ENCODE measurements around the gene PLA2G4E.

PLA2G4E gene

GRCh38 chr15:41958002-41958420 lies 62.8 kb downstream of the PLA2G4E start:
- Histone ChIP-seq H3K9ac (ENCODE audit: insufficient read length, low read depth) (no peak overlapping the region), H3K4me1 (ENCODE audit: insufficient read depth, insufficient read length) (peaks cover 2% of the 10 kb centered on the region)
- TF ChIP-seq YY1 (IDR thresholded peaks at IDR 0.05; ENCODE audit: insufficient read depth, insufficient read length): no peak
- TF ChIP-seq SUZ12 (IDR thresholded peaks at IDR 0.05; ENCODE audit: extremely low read depth, insufficient read depth, insufficient read length): no peak
- TF ChIP-seq ZNF274 (IDR thresholded peaks at IDR 0.05; ENCODE audit: low read depth, low read length): no peak

GRCh38 chr15:41957021-41957897 lies 63.6 kb downstream of the PLA2G4E start:
- no peaks in the 10 kb centered on the region for H3K9me3 ChIP-seq (ENCODE audit: insufficient read depth, low read length)
- H3K9ac ChIP-seq (ENCODE audit: insufficient read length, low read depth): no peak overlapping the region
- no peaks in the 10 kb centered on the region for H3K27me3 ChIP-seq (ENCODE audit: insufficient read depth, insufficient read length)
- no peak for DNase-seq (ENCODE audit: low read depth, low spot score)
- H3K36me3 ChIP-seq (ENCODE audit: insufficient read depth, insufficient read length, low read length): peaks cover 20% of the 10 kb centered on the region
- H3K4me1 ChIP-seq (ENCODE audit: insufficient read depth, insufficient read length): peaks cover 2% of the 10 kb centered on the region
- H3K4me3 ChIP-seq (ENCODE audit: insufficient read length, low read depth): no peak overlapping the region
- TF ChIP-seq SUZ12 (IDR thresholded peaks at IDR 0.05; ENCODE audit: extremely low read depth, insufficient read depth, insufficient read length): no peak
- no peak for TF ChIP-seq ZNF274 (IDR thresholded peaks at IDR 0.05; ENCODE audit: low read depth, low read length)
- TF ChIP-seq YY1 (IDR thresholded peaks at IDR 0.05; ENCODE audit: insufficient read depth, insufficient read length): no peak

More at GRCh38 chr15:41958002-41958420, 62.8 kb downstream of the PLA2G4E start:
- no peak overlapping the region for H3K4me3 ChIP-seq (ENCODE audit: insufficient read length, low read depth)
- no peaks in the 10 kb centered on the region for H3K27me3 ChIP-seq (ENCODE audit: insufficient read depth, insufficient read length)
- peaks cover 16% of the 10 kb centered on the region for H3K36me3 ChIP-seq (ENCODE audit: insufficient read depth, insufficient read length, low read length)
- DNase-seq (ENCODE audit: low read depth, low spot score): no peak
- no peaks in the 10 kb centered on the region for H3K9me3 ChIP-seq (ENCODE audit: insufficient read depth, low read length)

- no peak overlapping the region for H3K9ac ChIP-seq (ENCODE audit: insufficient read length, low read depth)
- H3K4me1 ChIP-seq (ENCODE audit: insufficient read depth, insufficient read length): peaks cover 2% of the 10 kb centered on the region
- H3K27me3 ChIP-seq (ENCODE audit: insufficient read depth, insufficient read length): no peaks in the 10 kb centered on the region
- peaks cover 31% of the 10 kb centered on the region for H3K36me3 ChIP-seq (ENCODE audit: insufficient read depth, insufficient read length, low read length)
- no peak for DNase-seq (ENCODE audit: low read depth, low spot score)
- TF ChIP-seq ZNF274 (IDR thresholded peaks at IDR 0.05; ENCODE audit: low read depth, low read length): no peak
- no peak for TF ChIP-seq SUZ12 (IDR thresholded peaks at IDR 0.05; ENCODE audit: extremely low read depth, insufficient read depth, insufficient read length)
- no peak for TF ChIP-seq YY1 (IDR thresholded peaks at IDR 0.05; ENCODE audit: insufficient read depth, insufficient read length)
- H3K4me3 ChIP-seq (ENCODE audit: insufficient read length, low read depth): no peak overlapping the region
- no peaks in the 10 kb centered on the region for H3K9me3 ChIP-seq (ENCODE audit: insufficient read depth, low read length)
Measured at GRCh38 chr15:41955807-41956525, 64.9 kb downstream of the PLA2G4E start.

- no peaks in the 10 kb centered on the region for H3K9me3 ChIP-seq (ENCODE audit: insufficient read depth, low read length)
- DNase-seq (ENCODE audit: low read depth, low spot score): no peak
- TF ChIP-seq YY1 (IDR thresholded peaks at IDR 0.05; ENCODE audit: insufficient read depth, insufficient read length) (no peak), ZNF274 (IDR thresholded peaks at IDR 0.05; ENCODE audit: low read depth, low read length) (no peak), SUZ12 (IDR thresholded peaks at IDR 0.05; ENCODE audit: extremely low read depth, insufficient read depth, insufficient read length) (no peak)
- peaks cover 8% of the 10 kb centered on the region for H3K4me1 ChIP-seq (ENCODE audit: insufficient read depth, insufficient read length)
- no peak overlapping the region for H3K9ac ChIP-seq (ENCODE audit: insufficient read length, low read depth)
- H3K4me3 ChIP-seq (ENCODE audit: insufficient read length, low read depth): no peak overlapping the region
- no peaks in the 10 kb centered on the region for H3K27me3 ChIP-seq (ENCODE audit: insufficient read depth, insufficient read length)
- peaks cover 39% of the 10 kb centered on the region for H3K36me3 ChIP-seq (ENCODE audit: insufficient read depth, insufficient read length, low read length)
Measured at GRCh38 chr15:41955100-41955499, 65.7 kb downstream of the PLA2G4E start.

GRCh38 chr15:41954036-41954435 lies 66.8 kb downstream of the PLA2G4E start:
- peaks cover 8% of the 10 kb centered on the region for H3K4me1 ChIP-seq (ENCODE audit: insufficient read depth, insufficient read length)
- TF ChIP-seq SUZ12 (IDR thresholded peaks at IDR 0.05; ENCODE audit: extremely low read depth, insufficient read depth, insufficient read length) (no peak), ZNF274 (IDR thresholded peaks at IDR 0.05; ENCODE audit: low read depth, low read length) (no peak), YY1 (IDR thresholded peaks at IDR 0.05; ENCODE audit: insufficient read depth, insufficient read length) (no peak)
- peaks cover 40% of the 10 kb centered on the region for H3K36me3 ChIP-seq (ENCODE audit: insufficient read depth, insufficient read length, low read length)
- H3K4me3 ChIP-seq (ENCODE audit: insufficient read length, low read depth): no peak overlapping the region
- no peaks in the 10 kb centered on the region for H3K27me3 ChIP-seq (ENCODE audit: insufficient read depth, insufficient read length)
- H3K9me3 ChIP-seq (ENCODE audit: insufficient read depth, low read length): no peaks in the 10 kb centered on the region
- DNase-seq (ENCODE audit: low read depth, low spot score): no peak
- no peak overlapping the region for H3K9ac ChIP-seq (ENCODE audit: insufficient read length, low read depth)

- Histone ChIP-seq H3K9ac (ENCODE audit: insufficient read length, low read depth) (no peak overlapping the region), H3K9me3 (ENCODE audit: insufficient read depth, low read length) (no peaks in the 10 kb centered on the region), H3K36me3 (ENCODE audit: insufficient read depth, insufficient read length, low read length) (peaks cover 40% of the 10 kb centered on the region), H3K27me3 (ENCODE audit: insufficient read depth, insufficient read length) (no peaks in the 10 kb centered on the region), H3K4me1 (ENCODE audit: insufficient read depth, insufficient read length) (peaks cover 7% of the 10 kb centered on the region), H3K4me3 (ENCODE audit: insufficient read length, low read depth) (no peak overlapping the region)
- DNase-seq (ENCODE audit: low read depth, low spot score): no peak
- TF ChIP-seq ZNF274 (IDR thresholded peaks at IDR 0.05; ENCODE audit: low read depth, low read length): no peak
- no peak for TF ChIP-seq SUZ12 (IDR thresholded peaks at IDR 0.05; ENCODE audit: extremely low read depth, insufficient read depth, insufficient read length)
- no peak for TF ChIP-seq YY1 (IDR thresholded peaks at IDR 0.05; ENCODE audit: insufficient read depth, insufficient read length)
Measured at GRCh38 chr15:41952013-41952563, 68.8 kb downstream of the PLA2G4E start.

- H3K36me3 ChIP-seq (ENCODE audit: insufficient read depth, insufficient read length, low read length): peaks cover 40% of the 10 kb centered on the region
- TF ChIP-seq YY1 (IDR thresholded peaks at IDR 0.05; ENCODE audit: insufficient read depth, insufficient read length) (no peak), ZNF274 (IDR thresholded peaks at IDR 0.05; ENCODE audit: low read depth, low read length) (no peak), SUZ12 (IDR thresholded peaks at IDR 0.05; ENCODE audit: extremely low read depth, insufficient read depth, insufficient read length) (no peak)
- peaks cover 7% of the 10 kb centered on the region for H3K4me1 ChIP-seq (ENCODE audit: insufficient read depth, insufficient read length)
- no peak for DNase-seq (ENCODE audit: low read depth, low spot score)
- H3K9me3 ChIP-seq (ENCODE audit: insufficient read depth, low read length): no peaks in the 10 kb centered on the region
- H3K27me3 ChIP-seq (ENCODE audit: insufficient read depth, insufficient read length): no peaks in the 10 kb centered on the region
- H3K9ac ChIP-seq (ENCODE audit: insufficient read length, low read depth): no peak overlapping the region
- H3K4me3 ChIP-seq (ENCODE audit: insufficient read length, low read depth): no peak overlapping the region
Measured at GRCh38 chr15:41951571-41951970, 69.3 kb downstream of the PLA2G4E start.

Measured in NT2/D1 (cell line).